Uterus (tissue), 4 donors: Measurements from ENCODE around the gene IGFBP3. TPM values are rescaled to one million over a fixed set of nuclear protein-coding genes. Genes with fewer than 3 reads are reported as not detected.
A peak's percentile ranks its signal among the peaks of the same experiment; 100 is the strongest.

Experiments used
- DNase-seq, 2 donors: peaks; one replicate each; pipeline ENCODE4 v3.0.0-alpha.2; 2019 to 2020
- H3K27ac ChIP-seq, 2 donors: fragments of 200-600 bp; sonication (generic); 1 replicate in 1 of 2; 2 replicates in 1 of 2; pipeline ENCODE4 v1.5.1; 2016 to 2018
- H3K27me3 ChIP-seq, 2 donors: fragments of 200-600 bp; sonication (generic); one replicate each; pipeline ENCODE4 v1.5.1; 2018 to 2019; ENCODE audit warnings: control low read depth in 1 of 2
- H3K36me3 ChIP-seq, 2 donors: fragments of 200-600 bp; sonication (generic); one replicate each; pipeline ENCODE4 v1.5.1; 2019; ENCODE audit warnings: control low read depth in 1 of 2
- H3K4me1 ChIP-seq, 2 donors: fragments of 200-600 bp; sonication (generic); one replicate each; pipeline ENCODE4 v1.5.1; 2018 to 2019; ENCODE audit warnings: control low read depth in 1 of 2
- H3K4me3 ChIP-seq, 2 donors: fragments of 200-600 bp; sonication (generic); 1 replicate in 1 of 2; 2 replicates in 1 of 2; pipeline ENCODE4 v1.5.1; 2018 to 2019; ENCODE audit warnings: mild to moderate bottlenecking in 1 of 2
- H3K9me3 ChIP-seq, 2 donors: fragments of 200-600 bp; sonication (generic); one replicate each; pipeline ENCODE4 v1.5.1; 2019; ENCODE audit warnings: control low read depth in 1 of 2
- CTCF ChIP-seq, 4 experiments: fragments of 200-600 bp in 2 of 4; fragments of 450-650 bp in 2 of 4; sonication (generic) in 2 of 4; IDR thresholded peaks; one replicate each; pipeline ENCODE4 v1.5.1; 2016 to 2019; ENCODE audit warnings: antibody characterized with exemption in 4 of 4, mild to moderate bottlenecking in 2 of 4, moderate library complexity in 1 of 4
- POLR2A ChIP-seq, 2 donors: fragments of 450-650 bp; IDR thresholded peaks; one replicate each; pipeline ENCODE4 v1.6.1; 2016; ENCODE audit warnings: antibody characterized with exemption in 2 of 2, mild to moderate bottlenecking in 1 of 2, moderate library complexity in 1 of 2
- intact Hi-C: fragments of 100-400 bp; cut with DNase I; formaldehyde crosslinking; loops from one replicate; pipeline ENCODE4 v1.15.1; 2023; ENCODE audit warnings: low total_unique reads
- total RNA-seq, 4 donors: library from RNA; depleted of rRNA in 3 of 4; stranded (reverse); fragments of >200 nt in 3 of 4; gene quantifications; one replicate each; pipeline versions ENCODE4 v1.1.0 to v1.2.4, GENCODE V29; 2014 to 2023
- donor health status: DM: yes; HTN: yes; CAD: no.

IGFBP3 gene
- total RNA-seq, 4 donors from 2014 or later = 202 to 345 (median 319) TPM

- H3K36me3 ChIP-seq = no peaks in the 10 kb centered on the region
- intact Hi-C loops = loop anchor here (5.0 to 10.0 kb wide), 5 partner anchors 1167 to 1895 kb away; no protein-coding TSS in a partner anchor
- no peak for DNase-seq
- no peaks in the 10 kb centered on the region for H3K9me3 ChIP-seq
- H3K4me1 ChIP-seq = peaks cover 0 to 4% of the 10 kb centered on the region in 2 donors
- TF ChIP-seq POLR2A (IDR thresholded peaks at IDR 0.05) (no peak), CTCF (IDR thresholded peaks at IDR 0.05) (no peak)
- H3K27ac ChIP-seq = peak overlapping the region; percentile 69 to 89
- H3K4me3 ChIP-seq = peak overlapping the region; percentile 41 to 76
- no peaks in the 10 kb centered on the region for H3K27me3 ChIP-seq
Observed at GRCh38 chr7:45919993-45920459, 1.0 kb downstream of the IGFBP3 start.

GRCh38 chr7:45919231-45919784, 1.8 kb downstream of the IGFBP3 start:
- peaks cover 0 to 4% of the 10 kb centered on the region in 2 donors for H3K4me1 ChIP-seq
- H3K27ac ChIP-seq = peak overlapping the region; percentile 69 to 89
- DNase-seq = no peak
- H3K27me3 ChIP-seq = no peaks in the 10 kb centered on the region
- intact Hi-C loops = loop anchor here (5.0 to 10.0 kb wide), 3 partner anchors 1183 to 1895 kb away; no protein-coding TSS in a partner anchor
- H3K36me3 ChIP-seq = no peaks in the 10 kb centered on the region
- H3K9me3 ChIP-seq = no peaks in the 10 kb centered on the region
- no peak for TF ChIP-seq CTCF (IDR thresholded peaks at IDR 0.05)
- TF ChIP-seq POLR2A (IDR thresholded peaks at IDR 0.05) = no peak
- H3K4me3 ChIP-seq = peak overlapping the region; percentile 41 to 76

- DNase-seq = no peak
- no peaks in the 10 kb centered on the region for H3K27me3 ChIP-seq
- no peaks in the 10 kb centered on the region for H3K9me3 ChIP-seq
- H3K4me1 ChIP-seq = peaks cover 0 to 4% of the 10 kb centered on the region in 2 donors
- intact Hi-C loops = loop anchor here (5.0 to 10.0 kb wide), 3 partner anchors 1184 to 1896 kb away; no protein-coding TSS in a partner anchor
- TF ChIP-seq POLR2A (IDR thresholded peaks at IDR 0.05) (no peak), CTCF (IDR thresholded peaks at IDR 0.05) (no peak)
- peak overlapping the region; percentile 40 to 89 for H3K27ac ChIP-seq
- H3K36me3 ChIP-seq = no peaks in the 10 kb centered on the region
- H3K4me3 ChIP-seq = peak overlapping the region in 1 of 2 donors; percentile 76
Observed at GRCh38 chr7:45918556-45918955, 2.5 kb downstream of the IGFBP3 start.

- peak; percentile 87 to 88 for DNase-seq
- Histone ChIP-seq H3K36me3 (no peaks in the 10 kb centered on the region), H3K27ac (peak overlapping the region; percentile 40 to 89), H3K9me3 (no peaks in the 10 kb centered on the region), H3K4me3 (peak overlapping the region in 1 of 2 donors; percentile 76), H3K27me3 (no peaks in the 10 kb centered on the region), H3K4me1 (peaks cover 0 to 4% of the 10 kb centered on the region in 2 donors)
- intact Hi-C loops = loop anchor here (5.0 to 10.0 kb wide), 3 partner anchors 1185 to 1897 kb away; no protein-coding TSS in a partner anchor
- TF ChIP-seq CTCF (IDR thresholded peaks at IDR 0.05) (peak; percentile 84 to 95 (median 92)), POLR2A (IDR thresholded peaks at IDR 0.05) (no peak)
Observed at GRCh38 chr7:45917658-45918057, 3.4 kb downstream of the IGFBP3 start.

- intact Hi-C loops = loop anchor here (5.0 to 10.0 kb wide), 3 partner anchors 1185 to 1898 kb away; no protein-coding TSS in a partner anchor
- Histone ChIP-seq H3K27ac (peak overlapping the region in 1 of 2 donors; percentile 44), H3K4me1 (peaks cover 0 to 4% of the 10 kb centered on the region in 2 donors), H3K9me3 (no peaks in the 10 kb centered on the region), H3K36me3 (no peaks in the 10 kb centered on the region), H3K4me3 (peak overlapping the region in 1 of 2 donors; percentile 76), H3K27me3 (no peaks in the 10 kb centered on the region)
- TF ChIP-seq POLR2A (IDR thresholded peaks at IDR 0.05) = no peak
- no peak for TF ChIP-seq CTCF (IDR thresholded peaks at IDR 0.05)
- no peak for DNase-seq
Observed at GRCh38 chr7:45917064-45917463, 4.0 kb downstream of the IGFBP3 start.
